NT2/D1 (cell line): ENCODE data around the gene PPFIBP1.

Experiments
- SUZ12 ChIP-seq: IDR thresholded peaks from 2 replicates; pipeline ENCODE4 v1.6.1; 2011; ENCODE audit not compliant: insufficient read length, insufficient read depth; ENCODE audit errors: extremely low read depth
- YY1 ChIP-seq: IDR thresholded peaks from 2 replicates; pipeline ENCODE4 v1.6.1; 2011; ENCODE audit not compliant: insufficient read length, insufficient read depth
- ZNF274 ChIP-seq: IDR thresholded peaks from 2 replicates; pipeline ENCODE4 v1.6.1; 2011; ENCODE audit warnings: mild to moderate bottlenecking, low read depth, low read length

GRCh38 chr12:27531896-27532295 lies 7.9 kb downstream of the PPFIBP1 start:
- TF ChIP-seq ZNF274 = no peak
- no peak for TF ChIP-seq SUZ12
- no peak for TF ChIP-seq YY1
